HepG2 (cell line): ENCODE data around the gene JAG1. TPM values are rescaled to one million over a fixed set of nuclear protein-coding genes. Genes with fewer than 3 reads are reported as not detected.

Source experiments
- ATAC-seq: fragments of 200-7000 bp; cut with Tn5 transposase; 3 replicates; pipeline ENCODE4 v1.9.1; 2020; ENCODE audit warnings: mild to moderate bottlenecking, moderate library complexity
- BruUV-seq: library from RNA; stranded (reverse); fragments of 400-500 nt; replicated peaks from 2 replicates; lab custom pipeline; 2021; lab: Mats Ljungman, UMichigan
- CTCF ChIA-PET: fragments of 300-600 bp; formaldehyde crosslinking; extraction: SDS; loops from one replicate; lab custom pipeline; 2021; ENCODE audit warnings: low total read pairs, inconsistent platforms, low intra/inter-chr PET ratio; lab: Yijun Ruan, JAX
- POLR2A ChIA-PET: fragments of 350-600 bp; sonication (Branson Sonifier 250); formaldehyde crosslinking; loops from one replicate; lab custom pipeline; 2020; ENCODE audit warnings: antibody characterized with exemption, inconsistent platforms; lab: Yijun Ruan, JAX
- DNase-seq: peaks from one replicate; pipeline ENCODE4 v3.0.0-alpha.2; 2015; ENCODE audit warnings: low spot score
- FAIRE-seq: peaks from 3 replicates; lab custom pipeline; 2011; peaks lifted over from hg19 to GRCh38; lab: Jason Lieb, UNC
- H2AFZ ChIP-seq: one replicate; pipeline ENCODE4 v1.6.1; 2011; ENCODE audit warnings: low read length, inconsistent platforms
- H3K27ac ChIP-seq: fragments of 300-600 bp; 3 replicates; pipeline ENCODE4 v1.8.0; 2011; ENCODE audit warnings: mixed run types, mild to moderate bottlenecking, mixed read lengths, low read length, inconsistent platforms; ENCODE audit not compliant: insufficient read depth; ENCODE audit errors: extremely low read length
- H3K27me3 ChIP-seq, 2 experiments: fragments of 200-600 bp in 1 of 2; 2 replicates in 1 of 2; 3 replicates in 1 of 2; pipeline versions ENCODE4 v1.6.0 to v1.8.0; 2011; ENCODE audit warnings: low read length in 2 of 2, mild to moderate bottlenecking in 2 of 2, moderate library complexity in 2 of 2, inconsistent platforms in 1 of 2; ENCODE audit not compliant: insufficient read depth in 2 of 2, control insufficient read depth in 1 of 2
- H3K36me3 ChIP-seq, 2 experiments: fragments of 200-600 bp in 1 of 2; replicated peaks in 1 of 2; 2 replicates in 1 of 2; 3 replicates in 1 of 2; pipeline versions ENCODE4 v1.5.1 to v1.8.0; 2011; ENCODE audit warnings: low read length in 2 of 2, inconsistent platforms in 1 of 2; ENCODE audit not compliant: insufficient read depth in 2 of 2, control insufficient read depth in 1 of 2
- H3K4me1 ChIP-seq: 2 replicates; pipeline ENCODE4 v1.5.1; 2012; ENCODE audit warnings: low read length, inconsistent platforms; ENCODE audit not compliant: insufficient read depth
- H3K4me2 ChIP-seq: 2 replicates; pipeline ENCODE4 v1.6.0; 2011; ENCODE audit warnings: low read depth, low read length, inconsistent platforms
- H3K4me3 ChIP-seq, 3 experiments: fragments of 200-600 bp in 1 of 3; sonication (generic), shearing (Covaris generic) in 1 of 3; replicated peaks in 1 of 3; 2 replicates each; pipeline ENCODE4 v1.5.1; 2011 to 2016; ENCODE audit warnings: low read length in 3 of 3, inconsistent platforms in 2 of 3, low read depth in 2 of 3, mild to moderate bottlenecking in 2 of 3, control low read depth in 1 of 3, mixed read lengths in 1 of 3; ENCODE audit not compliant: insufficient read depth in 1 of 3
- H3K79me2 ChIP-seq: one replicate; pipeline ENCODE4 v1.6.1; 2011; ENCODE audit warnings: low read length, inconsistent platforms; ENCODE audit not compliant: insufficient read depth
- H3K9ac ChIP-seq: 2 replicates; pipeline ENCODE4 v1.6.0; 2011; ENCODE audit warnings: mild to moderate bottlenecking, low read depth, low read length, inconsistent platforms; ENCODE audit not compliant: insufficient read depth
- H3K9me3 ChIP-seq: 2 replicates; pipeline ENCODE4 v1.5.1; 2012; ENCODE audit warnings: mild to moderate bottlenecking, low read length
- H4K20me1 ChIP-seq: 2 replicates; pipeline ENCODE4 v1.6.0; 2011; ENCODE audit warnings: inconsistent platforms, mild to moderate bottlenecking, low read length, moderate library complexity; ENCODE audit not compliant: insufficient read depth
- HNF4A ChIP-seq: sonication (generic); formaldehyde crosslinking; IDR thresholded peaks from 2 replicates; pipeline ENCODE4 v1.4.0; 2020; ENCODE audit warnings: missing genetic modification reagents
- HOMEZ ChIP-seq: IDR thresholded peaks from 2 replicates; pipeline ENCODE4 v1.6.1; 2016; ENCODE audit warnings: low read depth
- LCORL ChIP-seq, 2 experiments: fragments of 450-650 bp in 1 of 2; sonication (generic) in 1 of 2; formaldehyde crosslinking in 1 of 2; IDR thresholded peaks; 2 replicates each; pipeline versions ENCODE4 v1.5.0 to v1.6.1; 2017 to 2020; ENCODE audit warnings: antibody characterized with exemption in 1 of 2, missing genetic modification reagents in 1 of 2
- MAZ ChIP-seq, 2 experiments: sonication (generic) in 1 of 2; formaldehyde crosslinking in 1 of 2; IDR thresholded peaks; 2 replicates each; pipeline versions ENCODE4 v1.5.0 to v1.6.1; 2012 to 2020; ENCODE audit warnings: low read depth in 2 of 2, mild to moderate bottlenecking in 2 of 2, borderline replicate concordance in 1 of 2, improper control_type of control experiment in 1 of 2, low read length in 1 of 2, missing genetic modification reagents in 1 of 2, moderate library complexity in 1 of 2
- MED1 ChIP-seq: sonication (generic); formaldehyde crosslinking; IDR thresholded peaks from 2 replicates; pipeline ENCODE4 v1.4.0; 2020; ENCODE audit warnings: missing genetic modification reagents
- NR2F6 ChIP-seq, 2 experiments: IDR thresholded peaks; 2 replicates each; pipeline ENCODE4 v1.6.1; 2016; ENCODE audit warnings: antibody characterized with exemption in 1 of 2, mild to moderate bottlenecking in 1 of 2
- PHF20 ChIP-seq: sonication (generic); formaldehyde crosslinking; IDR thresholded peaks from 2 replicates; pipeline ENCODE4 v1.5.0; 2020; ENCODE audit warnings: mild to moderate bottlenecking, missing genetic modification reagents
- SATB2 ChIP-seq: sonication (generic); formaldehyde crosslinking; IDR thresholded peaks from 2 replicates; pipeline ENCODE4 v1.5.0; 2020; ENCODE audit warnings: missing genetic modification reagents
- ZBTB21 ChIP-seq: sonication (generic); formaldehyde crosslinking; IDR thresholded peaks from 2 replicates; pipeline ENCODE4 v1.4.0; 2020; ENCODE audit warnings: missing genetic modification reagents
- ZC3H4 ChIP-seq: sonication (generic); formaldehyde crosslinking; IDR thresholded peaks from 2 replicates; pipeline ENCODE4 v1.4.0; 2020; ENCODE audit warnings: missing genetic modification reagents, borderline replicate concordance
- ZNF10 ChIP-seq: sonication (generic); formaldehyde crosslinking; IDR thresholded peaks from 2 replicates; pipeline ENCODE4 v1.4.0; 2020; ENCODE audit warnings: mild to moderate bottlenecking, low read depth, missing genetic modification reagents, borderline replicate concordance
- ZNF12 ChIP-seq: sonication (generic); formaldehyde crosslinking; IDR thresholded peaks from 2 replicates; pipeline ENCODE4 v1.5.0; 2020; ENCODE audit warnings: missing genetic modification reagents
- ZNF121 ChIP-seq: sonication (generic); formaldehyde crosslinking; IDR thresholded peaks from 2 replicates; pipeline ENCODE4 v1.5.0; 2020; ENCODE audit warnings: mild to moderate bottlenecking, missing genetic modification reagents
- ZNF362 ChIP-seq: sonication (generic); formaldehyde crosslinking; IDR thresholded peaks from 2 replicates; pipeline ENCODE4 v1.4.0; 2020; ENCODE audit warnings: missing genetic modification reagents, mild to moderate bottlenecking, borderline replicate concordance
- WGBS: methylation state at CpG from one replicate; pipeline ENCODE4 v1.1.6; 2017; ENCODE audit warnings: low lambda C conversion rate; 5-methylcytosine and 5-hydroxymethylcytosine counted together
- in situ Hi-C: cut with HindIII; loops from 2 replicates; pipeline ENCODE4 v1.10.0; 2017; ENCODE audit warnings: low pct_unique_long_range_greater_than_20kb; ENCODE audit not compliant: extremely low pct_ligation_motif_present
- intact Hi-C: fragments of 100-400 bp; cut with micrococcal nuclease; formaldehyde crosslinking; loops from one replicate; pipeline ENCODE4 v1.10.0; 2022; ENCODE audit not compliant: unreplicated experiment
- polyA plus RNA-seq, 8 experiments: library from polyadenylated mRNA; depleted of rRNA in 3 of 8; stranded (reverse) in 7 of 8; unstranded in 1 of 8; fragments of >200 nt; fragmentation: Illumina TruSeq in 4 of 8; extraction: Trizol in 4 of 8; gene quantifications; 2 replicates each; pipeline versions ENCODE4 v1.2.1 to v1.2.3, GENCODE V29; 2011 to 2016; ENCODE audit warnings: low read depth in 4 of 8, missing spikeins in 1 of 8, mixed read lengths in 1 of 8; ENCODE audit not compliant: insufficient read depth in 1 of 8
- total RNA-seq, 5 experiments: library from RNA; depleted of rRNA; stranded (reverse); fragments of >200 nt; fragmentation: Illumina TruSeq; extraction: Trizol; gene quantifications; 2 replicates each; pipeline ENCODE4 v1.2.3, GENCODE V29; 2016; ENCODE audit warnings: low read depth in 1 of 5

The JAG1 gene
- total and polyA plus RNA-seq, 2 of the 13 experiments (the other 11 are each of a cell fraction or from before 2014, with no cell fraction given): 47.1 to 56.3 TPM

GRCh38 chr20:10591946-10592521 lies 81.8 kb downstream of the JAG1 start:
- no peaks in the 10 kb centered on the region for H3K79me2 ChIP-seq
- 97% methylated on average over 2 of the region's 2 CpGs for WGBS
- no peak for DNase-seq
- H2AFZ ChIP-seq: no peak overlapping the region
- H4K20me1 ChIP-seq: no peaks in the 10 kb centered on the region
- ChIA-PET POLR2A (interaction anchor here (2.2 kb wide), 1 partner anchor 27 kb away, joined by 9 read pairs; no protein-coding TSS in a partner anchor), CTCF (no interaction called here)
- no peaks in the 10 kb centered on the region for H3K27me3 ChIP-seq
- H3K9me3 ChIP-seq: no peaks in the 10 kb centered on the region
- in situ Hi-C loops (no loop called here), intact Hi-C loops (no loop called here)
- no peak overlapping the region for H3K27ac ChIP-seq
- no peak overlapping the region for H3K4me2 ChIP-seq
- FAIRE-seq: no peak
- TF ChIP-seq ZBTB21 (CRISPR knock-in tag): no peak
- TF ChIP-seq PHF20 (CRISPR knock-in tag): no peak
- TF ChIP-seq MAZ (IDR thresholded peaks at IDR 0.05; ENCODE audit: borderline replicate concordance, low read depth, low read length): no peak
- TF ChIP-seq MAZ (CRISPR knock-in tag; IDR thresholded peaks at IDR 0.05; ENCODE audit: low read depth): no peak
- TF ChIP-seq LCORL (IDR thresholded peaks at IDR 0.05): no peak
- no peak for TF ChIP-seq LCORL (CRISPR knock-in tag; IDR thresholded peaks at IDR 0.05)
- no peak for TF ChIP-seq ZNF10
- H3K36me3 ChIP-seq: no peaks in the 10 kb centered on the region
- no TSS peak for BruUV-seq
- H3K4me3 ChIP-seq: no peak overlapping the region
- ATAC-seq: no peak
- no peak overlapping the region for H3K9ac ChIP-seq
- peaks cover 40% of the 10 kb centered on the region for H3K4me1 ChIP-seq

- Histone ChIP-seq H3K9me3 (no peaks in the 10 kb centered on the region), H3K79me2 (no peaks in the 10 kb centered on the region), H3K4me2 (no peak overlapping the region), H3K9ac (no peak overlapping the region), H4K20me1 (no peaks in the 10 kb centered on the region), H3K27ac (no peak overlapping the region), H3K4me1 (peaks cover 30% of the 10 kb centered on the region), H3K4me3 (no peak overlapping the region), H3K27me3 (no peaks in the 10 kb centered on the region), H3K36me3 (no peaks in the 10 kb centered on the region), H2AFZ (no peak overlapping the region)
- BruUV-seq: no TSS peak
- no peak for ATAC-seq
- intact Hi-C loops (no loop called here), in situ Hi-C loops (no loop called here)
- ChIA-PET CTCF (no interaction called here), POLR2A (interaction anchor here (1.3 to 2.2 kb wide), 2 partner anchors 26 to 83 kb away, joined by 3 to 9 read pairs; no protein-coding TSS in a partner anchor)
- FAIRE-seq: no peak
- 100% methylated on average over 1 of the region's 1 CpG for WGBS
- DNase-seq: no peak
- TF ChIP-seq ZC3H4 (CRISPR knock-in tag): no peak
- no peak for TF ChIP-seq ZNF362 (CRISPR knock-in tag)
- TF ChIP-seq HNF4A (CRISPR knock-in tag): peak; percentile 53; the same call in 1 of the 2 replicates
- peak; percentile 44; the same call in 1 of the 2 replicates for TF ChIP-seq HOMEZ (CRISPR knock-in tag)
- no peak for TF ChIP-seq ZNF121
- no peak for TF ChIP-seq SATB2 (CRISPR knock-in tag)
- TF ChIP-seq MED1 (CRISPR knock-in tag): 0 out of 2 replicates have a peak, but pooled peaks have one; percentile 30
- TF ChIP-seq NR2F6 (IDR thresholded peaks at IDR 0.05): no peak
- TF ChIP-seq NR2F6 (CRISPR knock-in tag; IDR thresholded peaks at IDR 0.05): no peak
- no peak for TF ChIP-seq ZNF12 (CRISPR knock-in tag)
These were observed 82.7 kb downstream of the JAG1 start for GRCh38 chr20:10590950-10591671.
